ELR (cell line): ENCODE data around the gene FAM89B.

Experiments
- DNase-seq: peaks from one replicate; pipeline ENCODE4 v3.0.0-alpha.2; 2015; ENCODE audit warnings: low read depth

FAM89B gene

GRCh38 chr11:65588199-65589054 lies 16.1 kb downstream of the FAM89B start:
- DNase-seq, result peak; percentile 76

- no peak for DNase-seq
Measured at GRCh38 chr11:65589444-65590239, 17.3 kb downstream of the FAM89B start.

- no peak for DNase-seq
Measured at GRCh38 chr11:65590240-65590738, 18.0 kb downstream of the FAM89B start.

GRCh38 chr11:65591939-65592857 lies 19.9 kb downstream of the FAM89B start:
- no peak for DNase-seq

GRCh38 chr11:65592858-65593517 lies 20.6 kb downstream of the FAM89B start:
- no peak for DNase-seq

- DNase-seq, result peak; percentile 51
Measured at GRCh38 chr11:65593518-65594414, 21.4 kb downstream of the FAM89B start.

- no peak for DNase-seq
Measured at GRCh38 chr11:65595131-65595530, 22.8 kb downstream of the FAM89B start.

GRCh38 chr11:65595543-65596281 lies 23.4 kb downstream of the FAM89B start, which contains the start of gene KCNK7:
TSS of gene KCNK7 (minus strand) at chr11:65595800. CDS start at chr11:65595772, 28 bp downstream.
- DNase-seq, result no peak

GRCh38 chr11:65596520-65596919 lies 24.2 kb downstream of the FAM89B start:
- no peak for DNase-seq

GRCh38 chr11:65598258-65598699 lies 25.9 kb downstream of the FAM89B start:
- DNase-seq, result no peak

GRCh38 chr11:65599216-65599954 lies 27.0 kb downstream of the FAM89B start:
- no peak for DNase-seq

- no peak for DNase-seq
Measured at GRCh38 chr11:65599955-65600246, 27.6 kb downstream of the FAM89B start.

- DNase-seq, result no peak
Measured at GRCh38 chr11:65604258-65604657, 31.9 kb downstream of the FAM89B start.

GRCh38 chr11:65606876-65607613 lies 34.7 kb downstream of the FAM89B start:
- DNase-seq, result peak; percentile 74

GRCh38 chr11:65607614-65608426 lies 35.5 kb downstream of the FAM89B start:
- no peak for DNase-seq

- no peak for DNase-seq
Measured at GRCh38 chr11:65609229-65609628, 36.9 kb downstream of the FAM89B start.

GRCh38 chr11:65609665-65610064 lies 37.3 kb downstream of the FAM89B start:
- DNase-seq, result no peak
